Trophoblast cell (in vitro differentiated cells and primary cell): Measurements from ENCODE around the gene ABI1.

Source experiments
- DNase-seq, 2 donors: peaks; one replicate each; pipeline ENCODE4 v3.0.0-alpha.2; 2016
- H2AFZ ChIP-seq: 2 replicates; pipeline ENCODE4 v1.6.1; 2013; ENCODE audit warnings: low read length, moderate library complexity, mild to moderate bottlenecking; ENCODE audit not compliant: insufficient read depth, poor library complexity
- H2AK5ac ChIP-seq: 2 replicates; pipeline ENCODE4 v1.6.1; 2013; ENCODE audit warnings: mild to moderate bottlenecking, low read length
- H2BK120ac ChIP-seq: 2 replicates; pipeline ENCODE4 v1.6.1; 2013; ENCODE audit warnings: low read length, mild to moderate bottlenecking, moderate library complexity; ENCODE audit not compliant: insufficient read depth, poor library complexity
- H2BK12ac ChIP-seq: 2 replicates; pipeline ENCODE4 v1.6.1; 2013; ENCODE audit warnings: mild to moderate bottlenecking, low read length, moderate library complexity
- H2BK5ac ChIP-seq: 2 replicates; pipeline ENCODE4 v1.6.1; 2013; ENCODE audit warnings: low read length, low read depth, moderate library complexity, mild to moderate bottlenecking; ENCODE audit not compliant: poor library complexity
- H3K14ac ChIP-seq: 2 replicates; pipeline ENCODE4 v1.6.1; 2013; ENCODE audit warnings: mild to moderate bottlenecking, low read length
- H3K18ac ChIP-seq: 2 replicates; pipeline ENCODE4 v1.6.1; 2013; ENCODE audit warnings: mild to moderate bottlenecking, low read length
- H3K23ac ChIP-seq: 2 replicates; pipeline ENCODE4 v1.6.1; 2013; ENCODE audit warnings: low read length
- H3K27ac ChIP-seq: 2 replicates; pipeline ENCODE4 v1.5.1; 2013; ENCODE audit warnings: low read depth, mild to moderate bottlenecking, inconsistent platforms, low read length, moderate library complexity
- H3K27me3 ChIP-seq: 2 replicates; pipeline ENCODE4 v1.6.1; 2013; ENCODE audit warnings: inconsistent platforms, mild to moderate bottlenecking, low read length, moderate library complexity; ENCODE audit not compliant: insufficient read depth
- H3K36me3 ChIP-seq, 2 experiments: 1 replicate in 1 of 2; 2 replicates in 1 of 2; pipeline ENCODE4 v1.6.1; 2013; ENCODE audit warnings: low read length in 2 of 2, mild to moderate bottlenecking in 2 of 2, moderate library complexity in 1 of 2; ENCODE audit not compliant: insufficient read depth in 2 of 2, control insufficient read depth in 1 of 2
- H3K4ac ChIP-seq: 2 replicates; pipeline ENCODE4 v1.6.1; 2013; ENCODE audit warnings: low read depth, mild to moderate bottlenecking, low read length, moderate library complexity
- H3K4me1 ChIP-seq, 2 experiments: 1 replicate in 1 of 2; 2 replicates in 1 of 2; pipeline ENCODE4 v1.6.1; 2013; ENCODE audit warnings: low read length in 2 of 2, mild to moderate bottlenecking in 2 of 2, moderate library complexity in 1 of 2; ENCODE audit not compliant: insufficient read depth in 2 of 2, control insufficient read depth in 1 of 2
- H3K4me2 ChIP-seq: 2 replicates; pipeline ENCODE4 v1.6.1; 2013; ENCODE audit warnings: inconsistent platforms, mild to moderate bottlenecking, low read length, moderate library complexity
- H3K4me3 ChIP-seq: 2 replicates; pipeline ENCODE4 v1.5.1; 2013; ENCODE audit warnings: mild to moderate bottlenecking, low read depth, low read length, inconsistent platforms
- H3K79me1 ChIP-seq: one replicate; pipeline ENCODE4 v1.6.1; 2013; ENCODE audit warnings: low read length
- H3K79me2 ChIP-seq: 2 replicates; pipeline ENCODE4 v1.6.1; 2013; ENCODE audit warnings: low read length, mild to moderate bottlenecking; ENCODE audit not compliant: control insufficient read depth, insufficient read depth, poor library complexity
- H3K9ac ChIP-seq: 2 replicates; pipeline ENCODE4 v1.6.1; 2013; ENCODE audit warnings: mild to moderate bottlenecking, low read length
- H3K9me3 ChIP-seq: 2 replicates; pipeline ENCODE4 v1.6.1; 2013; ENCODE audit warnings: low read depth, mild to moderate bottlenecking, control low read depth, inconsistent platforms, low read length; ENCODE audit not compliant: insufficient read depth
- H4K12ac ChIP-seq: 2 replicates; pipeline ENCODE4 v1.6.1; 2013; ENCODE audit warnings: low read depth, mild to moderate bottlenecking, low read length, moderate library complexity
- H4K8ac ChIP-seq: 2 replicates; pipeline ENCODE4 v1.6.1; 2013; ENCODE audit warnings: low read depth, mild to moderate bottlenecking, low read length, moderate library complexity
- H4K91ac ChIP-seq: one replicate; pipeline ENCODE4 v1.6.1; 2013; ENCODE audit warnings: low read depth, mild to moderate bottlenecking, low read length, moderate library complexity
- WGBS: extraction: QIAGEN DNeasy Blood & Tissue Kit; methylation state at CpG from one replicate; pipeline ENCODE4 v1.1.7; 2013; ENCODE audit warnings: missing lambda C conversion rate; ENCODE audit not compliant: insufficient read length, insufficient coverage; ENCODE audit errors: extremely low coverage; 5-methylcytosine and 5-hydroxymethylcytosine counted together

The ABI1 gene

GRCh38 chr10:26806557-26806956, 54.2 kb downstream of the ABI1 start:
- H3K9ac ChIP-seq: no peak overlapping the region
- no peaks in the 10 kb centered on the region for H3K9me3 ChIP-seq
- H3K79me1 ChIP-seq: no peaks in the 10 kb centered on the region
- H3K4ac ChIP-seq: no peak overlapping the region
- no CpG with 5 or more reads among the region's 1 CpG for WGBS
- no peak overlapping the region for H3K4me3 ChIP-seq
- no peak overlapping the region for H3K4me2 ChIP-seq
- H4K12ac ChIP-seq: no peak overlapping the region
- H3K4me1 ChIP-seq: peaks cover 6 to 7% of the 10 kb centered on the region in 2 experiments
- no peaks in the 10 kb centered on the region for H3K27me3 ChIP-seq
- no peak overlapping the region for H3K23ac ChIP-seq
- no peak overlapping the region for H2BK5ac ChIP-seq
- no peak overlapping the region for H2BK12ac ChIP-seq
- no peak overlapping the region for H3K14ac ChIP-seq
- no peak overlapping the region for H2BK120ac ChIP-seq
- no peak overlapping the region for H4K8ac ChIP-seq
- no peak overlapping the region for H3K27ac ChIP-seq
- H2AK5ac ChIP-seq: no peak overlapping the region
- no peak overlapping the region for H3K18ac ChIP-seq
- no peak for DNase-seq
- peaks cover 0 to 3% of the 10 kb centered on the region in 2 experiments for H3K36me3 ChIP-seq
- H3K79me2 ChIP-seq: no peaks in the 10 kb centered on the region
- no peak overlapping the region for H2AFZ ChIP-seq
- H4K91ac ChIP-seq: no peak overlapping the region

DNA sequence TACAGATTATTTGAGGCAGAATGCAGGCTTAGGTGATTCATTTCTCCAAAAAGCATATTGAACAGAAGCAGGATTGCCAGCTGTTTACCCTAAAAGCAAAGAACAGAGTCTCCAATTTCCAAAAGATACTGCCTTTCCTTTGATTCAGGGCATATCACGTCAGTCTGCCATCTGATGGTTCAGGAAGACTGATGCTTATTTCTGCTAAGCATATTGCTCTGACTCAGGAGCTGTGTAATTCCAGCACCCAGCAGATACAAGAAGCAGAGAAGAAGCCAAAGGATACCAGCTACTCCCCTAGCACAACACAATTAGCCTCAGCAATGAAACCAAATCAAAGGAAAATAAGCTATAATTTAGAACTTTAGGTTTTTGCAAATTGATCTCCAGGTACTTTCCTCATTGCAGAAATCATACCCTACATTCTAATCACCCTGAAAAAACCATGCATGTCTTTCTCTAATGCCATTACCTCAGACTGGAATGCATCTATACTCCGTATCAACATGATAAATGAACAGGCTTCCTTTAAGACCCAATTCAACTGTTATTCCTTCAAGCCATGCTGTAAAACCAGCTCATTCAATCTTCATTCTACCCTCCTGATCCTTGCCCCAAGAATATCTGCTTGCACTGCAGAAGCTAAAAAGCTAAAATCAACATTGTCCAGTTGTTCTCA, 55.1 kb downstream of the ABI1 start:
- H4K8ac ChIP-seq: no peak overlapping the region
- H4K91ac ChIP-seq: no peak overlapping the region
- H3K36me3 ChIP-seq: peaks cover 0 to 3% of the 10 kb centered on the region in 2 experiments
- no peak overlapping the region for H3K4ac ChIP-seq
- no peak overlapping the region for H3K9ac ChIP-seq
- H3K79me2 ChIP-seq: peaks cover 5% of the 10 kb centered on the region
- no peak overlapping the region for H2AK5ac ChIP-seq
- H3K9me3 ChIP-seq: no peaks in the 10 kb centered on the region
- peak overlapping the region; percentile 46 for H2BK5ac ChIP-seq
- H3K4me3 ChIP-seq: no peak overlapping the region
- H3K4me1 ChIP-seq: peaks cover 6 to 7% of the 10 kb centered on the region in 2 experiments
- H2AFZ ChIP-seq: no peak overlapping the region
- WGBS: no CpG with 5 or more reads among the region's 2 CpGs
- no peak overlapping the region for H3K18ac ChIP-seq
- H3K27me3 ChIP-seq: no peaks in the 10 kb centered on the region
- H2BK120ac ChIP-seq: no peak overlapping the region
- no peak overlapping the region for H3K4me2 ChIP-seq
- peak overlapping the region; percentile 15 for H3K27ac ChIP-seq
- no peak overlapping the region for H4K12ac ChIP-seq
- DNase-seq: no peak
- H3K14ac ChIP-seq: no peak overlapping the region
- no peaks in the 10 kb centered on the region for H3K79me1 ChIP-seq
- H3K23ac ChIP-seq: no peak overlapping the region
- no peak overlapping the region for H2BK12ac ChIP-seq

GRCh38 chr10:26804418-26805393, 56.1 kb downstream of the ABI1 start:
- H2AFZ ChIP-seq: no peak overlapping the region
- H3K9me3 ChIP-seq: no peaks in the 10 kb centered on the region
- H3K18ac ChIP-seq: no peak overlapping the region
- H4K91ac ChIP-seq: no peak overlapping the region
- H3K4me3 ChIP-seq: no peak overlapping the region
- no peak overlapping the region for H4K12ac ChIP-seq
- H3K14ac ChIP-seq: no peak overlapping the region
- peaks cover 6 to 7% of the 10 kb centered on the region in 2 experiments for H3K4me1 ChIP-seq
- peaks cover 5% of the 10 kb centered on the region for H3K79me2 ChIP-seq
- no peak overlapping the region for H2BK12ac ChIP-seq
- H3K27me3 ChIP-seq: no peaks in the 10 kb centered on the region
- no peak for DNase-seq
- no peak overlapping the region for H3K23ac ChIP-seq
- no peaks in the 10 kb centered on the region for H3K79me1 ChIP-seq
- H3K4me2 ChIP-seq: no peak overlapping the region
- no peak overlapping the region for H4K8ac ChIP-seq
- H2AK5ac ChIP-seq: no peak overlapping the region
- H2BK5ac ChIP-seq: no peak overlapping the region
- no peak overlapping the region for H3K9ac ChIP-seq
- H3K36me3 ChIP-seq: peaks cover 0 to 3% of the 10 kb centered on the region in 2 experiments
- no peak overlapping the region for H3K4ac ChIP-seq
- no peak overlapping the region for H2BK120ac ChIP-seq
- no peak overlapping the region for H3K27ac ChIP-seq
- no CpG with 5 or more reads among the region's 4 CpGs for WGBS

- H4K8ac ChIP-seq: no peak overlapping the region
- no peak overlapping the region for H2AFZ ChIP-seq
- H2BK12ac ChIP-seq: no peak overlapping the region
- no peak overlapping the region for H3K4ac ChIP-seq
- no peak overlapping the region for H3K18ac ChIP-seq
- no peak overlapping the region for H2BK120ac ChIP-seq
- no peak overlapping the region for H3K9ac ChIP-seq
- H3K4me2 ChIP-seq: no peak overlapping the region
- H3K23ac ChIP-seq: no peak overlapping the region
- H3K79me1 ChIP-seq: no peaks in the 10 kb centered on the region
- H3K4me1 ChIP-seq: peaks cover 6 to 7% of the 10 kb centered on the region in 2 experiments
- H3K14ac ChIP-seq: no peak overlapping the region
- WGBS: no CpG with 5 or more reads among the region's 4 CpGs
- H3K36me3 ChIP-seq: peaks cover 0 to 3% of the 10 kb centered on the region in 2 experiments
- no peak overlapping the region for H3K27ac ChIP-seq
- no peak overlapping the region for H2BK5ac ChIP-seq
- H2AK5ac ChIP-seq: no peak overlapping the region
- no peaks in the 10 kb centered on the region for H3K9me3 ChIP-seq
- H4K91ac ChIP-seq: no peak overlapping the region
- H3K4me3 ChIP-seq: no peak overlapping the region
- no peak overlapping the region for H4K12ac ChIP-seq
- no peaks in the 10 kb centered on the region for H3K27me3 ChIP-seq
- no peak for DNase-seq
- peaks cover 5% of the 10 kb centered on the region for H3K79me2 ChIP-seq
Measured at GRCh38 chr10:26803849-26804248, 56.9 kb downstream of the ABI1 start.
